ENCODE data around the gene IL12RB1.

DNA sequence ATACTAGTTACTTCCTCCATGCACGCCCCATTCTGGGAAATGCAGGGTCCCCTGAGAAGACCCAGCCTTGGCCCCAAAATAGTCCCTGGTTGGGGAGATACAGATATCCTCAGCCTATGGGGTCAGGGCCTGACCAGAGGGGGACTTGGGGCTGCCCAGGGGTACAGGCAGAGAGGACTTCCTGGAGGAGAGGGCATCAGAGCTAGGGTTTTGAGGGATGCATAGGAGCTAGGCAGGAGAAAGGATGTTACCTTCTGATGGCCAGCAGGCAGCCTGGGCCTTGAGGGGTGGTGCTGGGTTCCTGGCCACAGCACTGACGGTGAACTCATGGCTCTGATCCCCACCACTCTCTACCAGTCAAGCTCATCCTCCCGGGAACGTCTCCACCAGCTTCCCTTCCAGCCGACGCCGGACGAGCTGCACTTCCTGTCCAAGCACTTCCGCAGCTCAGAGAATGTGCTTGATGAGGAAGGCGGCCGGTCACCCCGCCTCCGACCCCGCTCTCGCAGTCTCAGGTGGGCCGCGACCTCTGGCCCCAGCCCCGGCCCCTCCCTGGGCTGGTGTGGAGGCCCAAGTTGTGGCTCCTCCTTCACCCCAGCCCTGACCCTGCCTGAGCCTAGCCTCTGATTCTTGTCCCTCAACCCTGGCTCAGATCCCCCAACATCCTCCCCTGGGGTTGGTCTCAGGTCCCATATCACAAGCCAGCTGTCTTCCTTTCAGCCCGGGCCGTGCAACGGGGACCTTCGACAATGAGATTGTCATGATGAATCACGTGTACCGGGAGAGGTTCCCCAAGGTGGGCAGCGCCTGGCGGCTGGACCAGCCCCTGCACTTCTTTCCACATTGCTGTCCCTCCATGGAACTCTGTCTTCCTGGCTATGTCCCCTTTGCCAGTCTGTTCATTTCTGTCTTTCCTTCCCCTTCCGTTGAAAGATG lies 36.4 kb upstream of the IL12RB1 start:
- TF ChIP-seq POLR2A (IDR thresholded peaks at IDR 0.05) (no peak), EP300 (IDR thresholded peaks at IDR 0.05) (no peak)
